GM23248 (cell line): ENCODE results near the gene ZSWIM6. TPM values are rescaled to one million over a fixed set of nuclear protein-coding genes. Genes with fewer than 3 reads are reported as not detected.
A peak's percentile ranks its signal among the peaks of the same experiment; 100 is the strongest.

Source experiments
- DNase-seq: peaks from one replicate; pipeline ENCODE4 v3.0.0-alpha.2; 2015
- H2AFZ ChIP-seq: fragments of 200-600 bp; sonication (generic); 2 replicates; pipeline ENCODE4 v1.6.1; 2016; ENCODE audit warnings: antibody characterized with exemption
- H3F3A ChIP-seq: fragments of 200-600 bp; sonication (generic); 2 replicates; pipeline ENCODE4 v1.6.1; 2016; ENCODE audit warnings: mild to moderate bottlenecking, antibody characterized with exemption, mixed run types; ENCODE audit not compliant: insufficient read depth
- H3K27ac ChIP-seq: fragments of 200-600 bp; sonication (generic); 2 replicates; pipeline ENCODE4 v1.5.1; 2016; ENCODE audit warnings: mild to moderate bottlenecking
- H3K27me3 ChIP-seq: fragments of 200-600 bp; sonication (generic); replicated peaks from 2 replicates; pipeline ENCODE4 v1.6.1; 2016; ENCODE audit warnings: mild to moderate bottlenecking; ENCODE audit not compliant: insufficient read depth
- H3K36me3 ChIP-seq: fragments of 200-600 bp; sonication (generic); 2 replicates; pipeline ENCODE4 v1.6.1; 2016; ENCODE audit warnings: low read depth, mild to moderate bottlenecking
- H3K4me1 ChIP-seq: fragments of 200-600 bp; sonication (generic); 2 replicates; pipeline ENCODE4 v1.6.1; 2016; ENCODE audit warnings: mild to moderate bottlenecking; ENCODE audit not compliant: insufficient read depth
- H3K4me2 ChIP-seq: fragments of 200-600 bp; sonication (generic); one replicate; pipeline ENCODE4 v1.6.1; 2016; ENCODE audit warnings: mild to moderate bottlenecking; ENCODE audit not compliant: unreplicated experiment
- H3K4me3 ChIP-seq: fragments of 200-600 bp; sonication (generic); 2 replicates; pipeline ENCODE4 v1.5.1; 2016; ENCODE audit warnings: mild to moderate bottlenecking
- H3K79me2 ChIP-seq: fragments of 200-600 bp; sonication (generic); 2 replicates; pipeline ENCODE4 v1.6.1; 2016; ENCODE audit warnings: mild to moderate bottlenecking; ENCODE audit not compliant: insufficient read depth
- H3K9ac ChIP-seq: fragments of 200-600 bp; sonication (generic); 2 replicates; pipeline ENCODE4 v1.6.1; 2016; ENCODE audit warnings: mild to moderate bottlenecking
- H3K9me2 ChIP-seq: fragments of 200-600 bp; sonication (generic); 2 replicates; pipeline ENCODE4 v1.6.1; 2016; ENCODE audit warnings: mixed run types, mild to moderate bottlenecking, moderate library complexity; ENCODE audit not compliant: insufficient read depth
- H3K9me3 ChIP-seq: fragments of 200-600 bp; sonication (generic); one replicate; pipeline ENCODE4 v1.6.1; 2017; ENCODE audit warnings: low read depth
- H4K20me1 ChIP-seq: fragments of 200-600 bp; sonication (generic); 2 replicates; pipeline ENCODE4 v1.6.0; 2016; ENCODE audit not compliant: insufficient read depth
- EZH2 ChIP-seq: fragments of 200-600 bp; sonication (generic); IDR thresholded peaks from 2 replicates; pipeline ENCODE4 v1.6.1; 2018; ENCODE audit warnings: antibody characterized with exemption, mild to moderate bottlenecking; ENCODE audit not compliant: insufficient read depth, poor library complexity, severe bottlenecking
- EZH2phosphoT487 ChIP-seq: fragments of 200-600 bp; sonication (generic); IDR thresholded peaks from 2 replicates; pipeline ENCODE4 v1.6.1; 2018; ENCODE audit warnings: antibody characterized with exemption, moderate library complexity, mild to moderate bottlenecking, low read depth; ENCODE audit not compliant: insufficient read depth
- WGBS, 2 experiments: methylation state at CpG; one replicate each; pipeline ENCODE4 v1.1.6; 2015 to 2017; ENCODE audit warnings: low lambda C conversion rate in 2 of 2, low coverage in 1 of 2; ENCODE audit errors: missing lambda C conversion rate in 2 of 2; 5-methylcytosine and 5-hydroxymethylcytosine counted together
- in situ Hi-C: fragments of 300-500 bp; cut with MboI; formaldehyde crosslinking; loops from 2 replicates; pipeline ENCODE4 v1.15.0; 2020
- polyA plus RNA-seq: library from polyadenylated mRNA; unstranded; fragments of >200 nt; fragmentation: Nextera tagmentation; extraction: Ambion mirVana; gene quantifications from 2 replicates; pipeline ENCODE4 v1.2.1, GENCODE V29; 2016
- total RNA-seq: library from RNA; depleted of rRNA; stranded (reverse); fragments of >200 nt; shearing (Covaris generic); gene quantifications from 2 replicates; pipeline ENCODE4 v1.2.3, GENCODE V29; 2014

The ZSWIM6 gene
- total and polyA plus RNA-seq, 2 experiments from 2014 or later, result 1.5 to 4.8 TPM

- no peak overlapping the region for H3K9ac ChIP-seq
- in situ Hi-C loops, result no loop called here
Measured at GRCh38 chr5:61303346-61303745, 28.7 kb upstream of the ZSWIM6 start.

GRCh38 chr5:61304590-61305381 lies 27.3 kb upstream of the ZSWIM6 start:
- Histone ChIP-seq H3F3A (peaks cover 59% of the 10 kb centered on the region), H3K9me2 (no peaks in the 10 kb centered on the region), H3K9me3 (no peaks in the 10 kb centered on the region), H3K4me2 (peak overlapping the region; percentile 9), H3K9ac (peak overlapping the region; percentile 34), H3K27ac (peak overlapping the region; percentile 58), H3K36me3 (no peaks in the 10 kb centered on the region), H3K4me1 (peaks cover 80% of the 10 kb centered on the region), H3K27me3 (no peaks in the 10 kb centered on the region), H3K79me2 (no peaks in the 10 kb centered on the region), H2AFZ (no peak overlapping the region), H3K4me3 (no peak overlapping the region), H4K20me1 (no peaks in the 10 kb centered on the region)
- TF ChIP-seq EZH2 (no peak), EZH2phosphoT487 (no peak)
- peak; percentile 96 for DNase-seq
- in situ Hi-C loops, result no loop called here
- WGBS, 2 experiments, result 51 to 52% methylated on average over 15 of the region's 15 CpGs

More at GRCh38 chr5:61303346-61303745, 28.7 kb upstream of the ZSWIM6 start:
- no peak for DNase-seq
- Histone ChIP-seq H3K4me1 (peaks cover 74% of the 10 kb centered on the region), H3K27me3 (no peaks in the 10 kb centered on the region), H3F3A (peaks cover 61% of the 10 kb centered on the region), H3K9me3 (no peaks in the 10 kb centered on the region), H3K36me3 (no peaks in the 10 kb centered on the region), H3K27ac (no peak overlapping the region), H3K9me2 (no peaks in the 10 kb centered on the region), H2AFZ (no peak overlapping the region), H3K4me3 (no peak overlapping the region), H3K79me2 (no peaks in the 10 kb centered on the region), H3K4me2 (no peak overlapping the region), H4K20me1 (no peaks in the 10 kb centered on the region)
- 87 to 88% methylated on average over 4 of the region's 4 CpGs for whole genome bisulfite sequencing, 2 experiments
- TF ChIP-seq EZH2phosphoT487, result no peak
- no peak for TF ChIP-seq EZH2

- Histone ChIP-seq H3K27me3 (no peaks in the 10 kb centered on the region), H3K9me3 (no peaks in the 10 kb centered on the region), H3K36me3 (no peaks in the 10 kb centered on the region), H3K27ac (peak overlapping the region; percentile 76), H4K20me1 (no peaks in the 10 kb centered on the region), H2AFZ (peak overlapping the region; percentile 54), H3K9ac (peak overlapping the region; percentile 54), H3K4me1 (peaks cover 64% of the 10 kb centered on the region), H3K9me2 (no peaks in the 10 kb centered on the region), H3F3A (peaks cover 41% of the 10 kb centered on the region), H3K4me2 (peak overlapping the region; percentile 74), H3K4me3 (peak overlapping the region; percentile 48), H3K79me2 (no peaks in the 10 kb centered on the region)
- 19 to 22% methylated on average over 5 of the region's 5 CpGs for WGBS, 2 experiments
- in situ Hi-C loops, result no loop called here
- peak; percentile 95 for DNase-seq
- no peak for TF ChIP-seq EZH2
- TF ChIP-seq EZH2phosphoT487, result no peak
Measured at GRCh38 chr5:61306531-61307131, 25.4 kb upstream of the ZSWIM6 start.

- H4K20me1 ChIP-seq, result no peaks in the 10 kb centered on the region
- peak overlapping the region; percentile 54 for H2AFZ ChIP-seq
- no peaks in the 10 kb centered on the region for H3K36me3 ChIP-seq
- peak overlapping the region; percentile 76 for H3K27ac ChIP-seq
- DNase-seq, result no peak
- in situ Hi-C loops, result no loop called here
- peaks cover 61% of the 10 kb centered on the region for H3K4me1 ChIP-seq
- H3K4me3 ChIP-seq, result peak overlapping the region; percentile 48
- H3K27me3 ChIP-seq, result no peaks in the 10 kb centered on the region
- no peaks in the 10 kb centered on the region for H3K79me2 ChIP-seq
- 35 to 46% methylated on average over 3 of the region's 3 CpGs for WGBS, 2 experiments
- H3K9me3 ChIP-seq, result no peaks in the 10 kb centered on the region
- H3K9ac ChIP-seq, result peak overlapping the region; percentile 44
- no peak for TF ChIP-seq EZH2phosphoT487
- TF ChIP-seq EZH2, result no peak
- H3K9me2 ChIP-seq, result no peaks in the 10 kb centered on the region
- H3F3A ChIP-seq, result peaks cover 39% of the 10 kb centered on the region
- peak overlapping the region; percentile 74 for H3K4me2 ChIP-seq
Measured at GRCh38 chr5:61307191-61307590, 24.9 kb upstream of the ZSWIM6 start.
